Upper lobe of right lung (tissue), 1 donor: ENCODE results near the gene FBXO34. TPM values are rescaled to one million over a fixed set of nuclear protein-coding genes. Genes with fewer than 3 reads are reported as not detected.

Experiments
- ATAC-seq: fragments of 200-7000 bp; cut with Tn5 transposase; one replicate; pipeline ENCODE4 v1.9.1; 2020; ENCODE audit warnings: mild to moderate bottlenecking, moderate library complexity
- DNase-seq: peaks from one replicate; pipeline ENCODE4 v3.0.0-alpha.2; 2020
- H3K27ac ChIP-seq: fragments of 200-600 bp; one replicate; pipeline ENCODE4 v1.8.0; 2022
- H3K27me3 ChIP-seq: fragments of 200-600 bp; one replicate; pipeline ENCODE4 v1.8.0; 2022; ENCODE audit warnings: mild to moderate bottlenecking
- H3K36me3 ChIP-seq: fragments of 200-600 bp; one replicate; pipeline ENCODE4 v1.8.0; 2022
- H3K4me1 ChIP-seq: fragments of 200-600 bp; one replicate; pipeline ENCODE4 v1.8.0; 2022
- H3K4me3 ChIP-seq: fragments of 200-600 bp; one replicate; pipeline ENCODE4 v1.8.0; 2022; ENCODE audit warnings: mild to moderate bottlenecking
- H3K9me3 ChIP-seq: fragments of 200-600 bp; one replicate; pipeline ENCODE4 v1.8.0; 2022
- CTCF ChIP-seq: fragments of 200-600 bp; IDR thresholded peaks from one replicate; pipeline ENCODE4 v1.8.0; 2022; ENCODE audit warnings: antibody characterized with exemption
- intact Hi-C: fragments of 100-400 bp; cut with DNase I; formaldehyde crosslinking; loops from one replicate; pipeline ENCODE4 v1.11.0; 2022
- total RNA-seq: library from RNA; stranded (reverse); fragmentation: NEBNext Ultra II Directional; extraction: Animal tissue kit (Norgen Biotek cat#: 25700); gene quantifications from one replicate; pipeline ENCODE4 v1.2.1, GENCODE V29; 2021
- donor health status: DM: no; HTN: yes; CAD: no; lungs with severe emphysema.

The FBXO34 gene
- total RNA-seq, 1 donor from 2014 or later = 29.2 TPM

GRCh38 chr14:55348766-55349453 lies 77.7 kb downstream of the FBXO34 start:
- H3K36me3 ChIP-seq = peaks cover 31% of the 10 kb centered on the region
- H3K4me3 ChIP-seq = no peak overlapping the region
- ATAC-seq = no peak
- no peaks in the 10 kb centered on the region for H3K4me1 ChIP-seq
- intact Hi-C loops = no loop called here
- H3K9me3 ChIP-seq = no peaks in the 10 kb centered on the region
- no peak for TF ChIP-seq CTCF
- H3K27me3 ChIP-seq = no peaks in the 10 kb centered on the region
- no peak for DNase-seq
- H3K27ac ChIP-seq = no peak overlapping the region

- Histone ChIP-seq H3K4me3 (no peak overlapping the region), H3K9me3 (no peaks in the 10 kb centered on the region), H3K27ac (no peak overlapping the region), H3K36me3 (peaks cover 31% of the 10 kb centered on the region), H3K27me3 (no peaks in the 10 kb centered on the region), H3K4me1 (no peaks in the 10 kb centered on the region)
- TF ChIP-seq CTCF = no peak
- intact Hi-C loops = no loop called here
- ATAC-seq (no peak), DNase-seq (no peak)
These were observed 78.3 kb downstream of the FBXO34 start for GRCh38 chr14:55349565-55349964.

DNA sequence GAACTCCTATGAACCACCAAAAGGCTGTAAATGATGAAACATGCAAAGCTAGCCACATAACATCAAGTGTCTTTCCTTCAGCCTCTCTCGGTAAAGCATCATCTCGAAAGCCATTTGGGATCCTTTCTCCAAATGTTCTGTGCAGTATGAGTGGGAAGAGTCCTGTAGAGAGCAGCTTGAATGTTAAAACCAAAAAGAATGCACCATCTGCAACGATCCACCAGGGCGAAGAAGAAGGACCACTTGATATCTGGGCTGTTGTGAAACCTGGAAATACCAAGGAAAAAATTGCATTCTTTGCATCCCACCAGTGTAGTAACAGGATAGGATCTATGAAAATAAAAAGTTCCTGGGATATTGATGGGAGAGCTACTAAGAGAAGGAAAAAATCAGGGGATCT lies 79.2 kb downstream of the FBXO34 start:
- no peak for DNase-seq

DNA sequence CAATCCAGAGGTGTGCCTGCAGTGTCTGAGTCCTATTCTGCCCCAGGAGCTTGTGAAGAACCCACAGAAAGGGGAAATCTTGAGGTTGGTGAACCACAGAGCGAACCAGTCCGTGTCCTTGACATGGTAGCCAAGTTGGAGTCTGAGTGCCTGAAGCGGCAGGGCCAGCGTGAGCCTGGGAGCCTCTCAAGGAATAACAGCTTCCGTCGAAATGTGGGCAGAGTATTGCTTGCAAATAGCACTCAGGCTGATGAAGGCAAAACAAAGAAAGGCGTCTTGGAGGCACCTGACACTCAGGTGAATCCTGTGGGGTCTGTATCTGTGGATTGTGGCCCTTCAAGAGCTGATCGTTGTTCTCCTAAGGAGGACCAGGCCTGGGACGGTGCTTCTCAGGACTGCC lies 79.9 kb downstream of the FBXO34 start:
- Histone ChIP-seq H3K9me3 (no peaks in the 10 kb centered on the region), H3K4me1 (no peaks in the 10 kb centered on the region), H3K27me3 (no peaks in the 10 kb centered on the region), H3K4me3 (no peak overlapping the region), H3K36me3 (peaks cover 31% of the 10 kb centered on the region), H3K27ac (no peak overlapping the region)
- no peak for ATAC-seq
- DNase-seq = no peak
- intact Hi-C loops = no loop called here
- TF ChIP-seq CTCF = no peak

More for the DNA sequence above, 79.2 kb downstream of the FBXO34 start:
- no peak for TF ChIP-seq CTCF
- Histone ChIP-seq H3K4me1 (no peaks in the 10 kb centered on the region), H3K4me3 (no peak overlapping the region), H3K9me3 (no peaks in the 10 kb centered on the region), H3K27me3 (no peaks in the 10 kb centered on the region), H3K36me3 (peaks cover 31% of the 10 kb centered on the region), H3K27ac (no peak overlapping the region)
- intact Hi-C loops = no loop called here
- ATAC-seq = no peak

DNA sequence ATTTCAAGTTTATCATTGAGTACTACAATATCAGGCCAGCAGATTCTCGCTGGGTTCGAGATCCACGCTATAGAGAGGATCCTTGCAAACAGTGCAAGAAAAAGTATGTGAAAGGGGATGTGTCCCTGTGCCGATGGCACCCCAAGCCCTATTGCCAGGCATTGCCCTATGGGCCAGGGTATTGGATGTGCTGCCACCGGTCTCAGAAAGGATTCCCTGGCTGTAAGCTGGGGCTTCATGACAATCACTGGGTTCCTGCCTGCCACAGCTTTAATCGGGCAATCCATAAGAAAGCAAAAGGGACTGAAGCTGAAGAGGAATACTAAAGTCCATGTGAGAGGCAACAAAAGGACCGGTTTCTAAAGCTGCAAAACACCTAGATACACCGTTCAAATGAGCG lies 81.0 kb downstream of the FBXO34 start:
- ATAC-seq = no peak
- Histone ChIP-seq H3K36me3 (peaks cover 31% of the 10 kb centered on the region), H3K9me3 (no peaks in the 10 kb centered on the region), H3K4me1 (no peaks in the 10 kb centered on the region), H3K4me3 (no peak overlapping the region), H3K27ac (no peak overlapping the region), H3K27me3 (no peaks in the 10 kb centered on the region)
- DNase-seq = no peak
- no peak for TF ChIP-seq CTCF
- intact Hi-C loops = no loop called here
